ENCODE data around the gene CD22.
"Not testable (repeated sequence)": the region's sequence is repeated elsewhere in the genome, so short reads cannot be mapped to it uniquely, and the experiment has no call there.

CD22 gene

GRCh38 chr19:35362261-35363000, 33.4 kb downstream of the CD22 start:
- no peak for DNase-seq

- no peak for DNase-seq
Observed at GRCh38 chr19:35363001-35363590, 34.1 kb downstream of the CD22 start.

- no peak for DNase-seq
Observed at GRCh38 chr19:35363711-35364425, 34.9 kb downstream of the CD22 start.

- DNase-seq = no peak
Observed at GRCh38 chr19:35365303-35365702, 36.3 kb downstream of the CD22 start.

GRCh38 chr19:35368378-35368777, 39.4 kb downstream of the CD22 start:
- DNase-seq = no peak

GRCh38 chr19:35369522-35369921, 40.5 kb downstream of the CD22 start:
- no peak for DNase-seq

GRCh38 chr19:35370722-35371121, 41.7 kb downstream of the CD22 start, which contains the start of gene GPR42:
Gene GPR42, plus strand, starts transcription at chr19:35371068. Its CDS starts 292 bp downstream, at chr19:35371360.
- no peak for DNase-seq

- DNase-seq = no peak
Observed at GRCh38 chr19:35373492-35373891, 44.5 kb downstream of the CD22 start.

GRCh38 chr19:35374031-35374430, 45.0 kb downstream of the CD22 start:
- not testable (repeated sequence) for DNase-seq

GRCh38 chr19:35375505-35376307, 46.7 kb downstream of the CD22 start:
- no peak for DNase-seq

- no peak for DNase-seq
Observed at GRCh38 chr19:35377656-35378055, 48.7 kb downstream of the CD22 start.

GRCh38 chr19:35378356-35378755, 49.4 kb downstream of the CD22 start:
- DNase-seq = no peak

GRCh38 chr19:35379545-35379944, 50.6 kb downstream of the CD22 start:
- DNase-seq = not testable (repeated sequence)

GRCh38 chr19:35379992-35380391, 51.0 kb downstream of the CD22 start:
- no peak for DNase-seq

- DNase-seq = no peak
Observed at GRCh38 chr19:35380450-35381124, 51.6 kb downstream of the CD22 start.

GRCh38 chr19:35381318-35381717, 52.3 kb downstream of the CD22 start:
- no peak for DNase-seq

- DNase-seq = no peak
Observed at GRCh38 chr19:35381926-35382325, 52.9 kb downstream of the CD22 start.

- no peak for DNase-seq
Observed at GRCh38 chr19:35383536-35383935, 54.5 kb downstream of the CD22 start.

GRCh38 chr19:35388277-35389054, 59.5 kb downstream of the CD22 start:
- DNase-seq = no peak

GRCh38 chr19:35389192-35389861, 60.3 kb downstream of the CD22 start:
- DNase-seq = no peak

All from kidney glomerular epithelial cell (primary cell).